ENCODE data around the gene WIPF3.

Gene WIPF3

DNA sequence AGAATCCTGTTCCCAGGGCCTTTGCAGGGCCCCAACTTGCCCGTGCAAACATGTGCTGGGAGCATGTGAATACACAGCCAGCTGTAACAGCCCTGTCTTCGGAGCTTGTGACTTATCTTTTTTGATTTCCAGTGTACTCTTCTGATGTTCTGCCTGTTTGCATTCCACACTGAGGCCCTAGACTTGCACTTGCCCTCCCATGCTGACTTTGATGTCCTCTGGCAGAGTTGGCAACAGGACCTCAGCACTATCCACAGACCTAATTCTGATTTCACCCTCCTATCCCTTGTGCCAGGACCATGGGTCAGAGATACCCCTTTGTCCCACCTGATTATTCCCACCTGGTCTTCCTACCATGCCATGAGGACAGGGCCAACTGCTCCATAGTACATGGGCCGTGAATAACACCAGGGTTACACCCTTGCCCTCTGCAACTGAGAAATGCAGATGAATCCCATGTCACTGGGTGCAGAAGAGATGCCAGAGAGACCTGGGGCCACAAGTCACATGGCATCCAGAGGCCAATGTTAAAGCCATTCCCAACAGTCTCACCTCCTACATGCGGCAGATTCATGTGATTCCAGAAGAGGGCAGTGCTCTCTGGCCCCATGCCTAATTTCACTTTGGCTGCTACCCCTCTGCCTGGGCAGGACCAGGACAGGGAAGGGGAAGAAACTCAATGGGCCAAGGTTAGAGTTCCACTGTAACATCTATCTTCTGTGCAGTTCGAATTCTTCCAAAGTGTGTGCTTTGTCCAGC lies 140.3 kb downstream of the WIPF3 start:
- H3K4me3 ChIP-seq (ENCODE audit: low read length): no peak overlapping the region
- TF ChIP-seq, protein P1, sequence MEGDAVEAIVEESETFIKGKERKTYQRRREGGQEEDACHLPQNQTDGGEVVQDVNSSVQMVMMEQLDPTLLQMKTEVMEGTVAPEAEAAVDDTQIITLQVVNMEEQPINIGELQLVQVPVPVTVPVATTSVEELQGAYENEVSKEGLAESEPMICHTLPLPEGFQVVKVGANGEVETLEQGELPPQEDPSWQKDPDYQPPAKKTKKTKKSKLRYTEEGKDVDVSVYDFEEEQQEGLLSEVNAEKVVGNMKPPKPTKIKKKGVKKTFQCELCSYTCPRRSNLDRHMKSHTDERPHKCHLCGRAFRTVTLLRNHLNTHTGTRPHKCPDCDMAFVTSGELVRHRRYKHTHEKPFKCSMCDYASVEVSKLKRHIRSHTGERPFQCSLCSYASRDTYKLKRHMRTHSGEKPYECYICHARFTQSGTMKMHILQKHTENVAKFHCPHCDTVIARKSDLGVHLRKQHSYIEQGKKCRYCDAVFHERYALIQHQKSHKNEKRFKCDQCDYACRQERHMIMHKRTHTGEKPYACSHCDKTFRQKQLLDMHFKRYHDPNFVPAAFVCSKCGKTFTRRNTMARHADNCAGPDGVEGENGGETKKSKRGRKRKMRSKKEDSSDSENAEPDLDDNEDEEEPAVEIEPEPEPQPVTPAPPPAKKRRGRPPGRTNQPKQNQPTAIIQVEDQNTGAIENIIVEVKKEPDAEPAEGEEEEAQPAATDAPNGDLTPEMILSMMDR (conservative IDR thresholded peaks at IDR 0.05; ENCODE audit: low read length): peak; percentile 51
- peak; percentile 39 for DNase-seq (ENCODE audit: low read depth)

DNA sequence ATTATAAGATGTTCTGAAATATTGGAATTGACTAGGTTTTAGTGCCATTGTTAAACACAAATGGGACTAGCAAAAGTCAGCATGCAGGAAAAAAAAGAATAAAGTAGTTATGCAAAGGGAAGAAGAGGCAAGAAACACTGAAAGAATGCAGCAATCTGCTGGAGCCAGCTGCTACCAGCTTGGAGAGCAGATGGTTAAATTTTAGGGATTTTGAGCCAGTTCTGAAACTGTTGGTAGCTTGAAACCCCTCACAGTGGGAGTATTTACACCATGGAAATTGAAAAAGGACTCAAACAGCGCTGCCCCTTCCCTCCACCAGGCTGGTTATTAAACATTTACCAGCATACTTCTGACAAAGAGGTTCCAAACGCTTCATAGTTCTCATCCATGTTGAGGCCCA lies 142.3 kb downstream of the WIPF3 start:
- TF ChIP-seq, protein P1 (conservative IDR thresholded peaks at IDR 0.05; ENCODE audit: low read length): no peak
- no peak overlapping the region for H3K4me3 ChIP-seq (ENCODE audit: low read length)
- no peak for DNase-seq (ENCODE audit: low read depth)

DNA sequence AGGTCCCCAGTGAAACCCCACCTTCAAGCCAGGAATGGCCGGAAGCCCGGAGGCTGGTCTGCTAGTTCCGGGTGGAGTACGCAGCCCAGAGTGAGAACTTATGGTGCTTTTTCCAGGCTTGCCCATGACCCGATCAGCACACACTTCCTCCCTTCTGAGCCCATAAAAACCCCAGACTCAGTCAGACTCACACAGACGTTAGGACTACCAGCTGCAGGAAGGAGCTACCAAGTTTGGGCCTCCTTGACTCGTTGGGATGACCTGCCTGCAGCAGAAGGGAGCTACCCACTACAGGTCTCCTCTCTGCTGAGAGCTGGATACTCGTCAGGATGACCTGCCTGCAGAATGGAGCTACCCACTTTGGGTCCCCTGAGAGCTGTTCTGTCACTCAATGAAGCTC lies 144.2 kb downstream of the WIPF3 start:
- DNase-seq (ENCODE audit: low read depth): no peak
- no peak overlapping the region for H3K4me3 ChIP-seq (ENCODE audit: low read length)
- TF ChIP-seq, protein P1 (conservative IDR thresholded peaks at IDR 0.05; ENCODE audit: low read length): no peak

DNA sequence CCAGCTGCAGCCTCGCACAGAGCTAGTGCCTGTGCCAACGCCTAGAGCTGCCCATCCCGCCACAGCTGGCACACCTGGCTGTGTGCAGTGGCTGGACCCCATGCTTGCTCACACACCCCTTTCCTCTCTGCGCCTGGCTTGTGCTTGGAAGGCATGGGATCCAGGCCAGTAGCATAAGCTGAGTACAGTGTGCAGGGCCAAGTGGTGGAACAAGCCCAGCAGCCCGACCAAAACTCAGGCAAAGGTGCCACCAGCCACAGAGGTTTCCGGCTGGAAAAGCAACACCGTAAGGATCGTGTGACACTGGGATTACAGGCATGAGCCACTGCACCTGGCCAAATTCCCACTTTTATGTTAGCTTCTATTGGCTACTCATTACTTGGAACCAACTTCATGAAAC lies 144.9 kb downstream of the WIPF3 start:
- TF ChIP-seq, protein P1 (conservative IDR thresholded peaks at IDR 0.05; ENCODE audit: low read length): no peak
- H3K4me3 ChIP-seq (ENCODE audit: low read length): no peak overlapping the region
- no peak for DNase-seq (ENCODE audit: low read depth)

DNA sequence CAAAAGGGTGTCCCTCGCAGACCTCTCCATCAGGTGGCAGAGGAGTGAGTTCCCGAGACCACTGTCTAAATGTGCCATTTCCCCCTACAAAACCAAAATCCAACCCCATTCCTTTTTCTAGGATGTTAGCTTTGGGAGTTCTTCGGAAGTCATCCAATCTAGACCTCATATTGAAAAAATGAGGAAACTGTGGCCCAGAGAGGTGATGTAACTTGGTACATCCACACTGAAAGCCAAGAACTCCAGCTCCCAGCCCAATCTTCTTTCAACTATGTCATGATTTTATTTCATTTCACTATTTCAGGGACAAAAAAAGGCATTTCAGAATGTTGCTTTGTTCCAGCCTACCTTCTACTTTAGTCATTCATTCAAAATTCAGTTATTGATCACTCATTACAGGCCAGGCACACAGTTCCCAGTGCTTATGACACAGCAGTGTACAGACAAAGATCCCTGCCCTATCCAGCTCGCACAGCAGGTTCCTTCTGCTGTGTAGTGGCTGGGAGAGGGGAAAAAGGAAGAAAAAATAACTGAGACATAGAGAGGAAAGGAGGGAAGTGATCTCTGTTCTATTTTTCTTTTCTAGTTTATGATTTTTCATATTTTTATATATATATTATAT lies 147.5 kb downstream of the WIPF3 start:
- TF ChIP-seq, protein P1 (conservative IDR thresholded peaks at IDR 0.05; ENCODE audit: low read length): no peak
- no peak overlapping the region for H3K4me3 ChIP-seq (ENCODE audit: low read length)

DNA sequence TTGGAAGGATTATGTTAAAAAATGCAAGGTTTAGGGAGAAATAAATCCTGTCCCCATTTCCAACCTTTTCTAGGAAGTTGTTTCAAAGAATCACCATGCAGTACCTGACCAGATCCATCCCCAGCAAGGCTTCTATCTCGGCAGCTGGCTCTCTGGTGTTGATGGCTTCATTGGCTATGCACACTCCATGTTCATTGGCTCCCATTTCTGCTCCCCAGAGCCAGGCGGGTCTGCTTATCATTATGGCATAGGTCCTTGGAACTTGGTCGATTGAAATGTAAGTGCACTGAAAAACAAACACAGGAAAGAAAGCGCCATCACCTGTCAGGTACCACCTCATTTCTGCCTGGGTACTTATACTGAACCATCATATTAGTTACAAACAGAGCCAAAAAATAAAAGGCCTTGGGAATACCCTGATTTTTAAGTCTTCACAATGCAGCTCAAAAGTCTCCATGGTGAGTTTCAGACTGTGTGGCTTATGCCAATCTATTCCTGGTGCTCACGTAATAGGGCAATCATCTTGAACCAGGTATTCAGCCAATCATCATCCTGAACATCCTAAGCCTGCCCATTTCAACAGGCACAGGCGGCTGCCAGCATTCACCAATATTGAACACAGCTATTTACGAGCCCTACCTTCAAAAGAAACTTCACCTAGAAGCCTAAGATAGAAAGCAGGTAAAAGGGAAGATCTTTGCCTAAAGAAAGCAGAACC lies 148.9 kb downstream of the WIPF3 start:
- DNase-seq (ENCODE audit: low read depth): no peak

More for the DNA sequence above, 147.5 kb downstream of the WIPF3 start:
- peak; percentile 81 for DNase-seq (ENCODE audit: low read depth)

More for the DNA sequence above, 148.9 kb downstream of the WIPF3 start:
- TF ChIP-seq, protein P1 (conservative IDR thresholded peaks at IDR 0.05; ENCODE audit: low read length): no peak
- no peak overlapping the region for H3K4me3 ChIP-seq (ENCODE audit: low read length)
